Ishikawa (cell line): ENCODE data around the gene EHF.

ENCODE experiments used
- CEBPB ChIP-seq: IDR thresholded peaks from 2 replicates; pipeline ENCODE4 v1.6.1; 2012
- CREB1 ChIP-seq: IDR thresholded peaks from 2 replicates; pipeline ENCODE4 v1.6.1; 2012; ENCODE audit warnings: low read depth
- EGR1 ChIP-seq: IDR thresholded peaks from 2 replicates; pipeline ENCODE4 v1.6.1; 2012
- EP300 ChIP-seq: IDR thresholded peaks from 2 replicates; pipeline ENCODE4 v1.6.1; 2012; ENCODE audit warnings: borderline replicate concordance
- FOXM1 ChIP-seq: IDR thresholded peaks from 2 replicates; pipeline ENCODE4 v1.6.1; 2012; ENCODE audit warnings: low read depth, borderline replicate concordance
- NFIC ChIP-seq: IDR thresholded peaks from 2 replicates; pipeline ENCODE4 v1.6.1; 2012
- RAD21 ChIP-seq: IDR thresholded peaks from 2 replicates; pipeline ENCODE4 v1.6.1; 2012; ENCODE audit warnings: low read depth
- REST ChIP-seq: IDR thresholded peaks from 2 replicates; pipeline ENCODE4 v1.6.1; 2012; ENCODE audit warnings: low read depth, mild to moderate bottlenecking
- TAF1 ChIP-seq: IDR thresholded peaks from 2 replicates; pipeline ENCODE4 v1.6.1; 2012; ENCODE audit warnings: low read depth, mild to moderate bottlenecking
- TCF12 ChIP-seq: IDR thresholded peaks from 2 replicates; pipeline ENCODE4 v1.6.1; 2012; ENCODE audit warnings: low read depth
- TEAD4 ChIP-seq: IDR thresholded peaks from 2 replicates; pipeline ENCODE4 v1.6.1; 2012
- USF1 ChIP-seq: IDR thresholded peaks from 2 replicates; pipeline ENCODE4 v1.6.1; 2012
- YY1 ChIP-seq: IDR thresholded peaks from 2 replicates; pipeline ENCODE4 v1.6.1; 2012; ENCODE audit warnings: low read depth
- ZBTB7A ChIP-seq: IDR thresholded peaks from 2 replicates; pipeline ENCODE4 v1.6.1; 2012; ENCODE audit warnings: low read depth
- TF ChIP-seq, protein P1 (sequence below): IDR thresholded peaks from 2 replicates; pipeline ENCODE4 v1.6.1; 2012

The EHF gene

DNA sequence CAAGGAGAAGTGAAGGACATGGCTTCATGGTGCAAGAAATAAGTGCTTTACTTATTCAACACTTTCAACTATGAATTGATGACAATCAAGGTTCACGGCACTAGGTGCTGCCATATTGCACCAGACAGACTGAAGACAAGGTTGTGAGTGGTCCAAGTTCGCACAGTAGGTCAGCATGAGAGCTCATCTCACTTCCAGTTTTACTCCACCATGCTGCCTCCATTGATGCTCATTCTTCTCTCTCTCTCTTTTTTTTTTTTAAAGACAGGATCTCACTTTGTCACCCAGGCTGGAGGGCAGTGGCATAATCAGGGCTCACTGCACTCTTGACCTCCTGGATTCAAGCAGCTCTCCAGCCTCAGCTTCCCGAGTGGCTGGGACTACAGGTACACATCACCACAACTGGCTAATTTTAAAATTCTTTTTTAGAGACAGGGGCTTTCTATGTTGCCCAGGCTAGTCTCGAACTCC, 47.7 kb downstream of the EHF start:
- TF ChIP-seq EGR1 (no peak), USF1 (no peak)

- TF ChIP-seq TCF12 (no peak), YY1 (no peak), USF1 (no peak), TAF1 (no peak), FOXM1 (no peak), EP300 (no peak), RAD21 (no peak), NFIC (no peak), TEAD4 (no peak), ZBTB7A (no peak), CREB1 (no peak), CEBPB (no peak), REST (no peak), EGR1 (no peak)
- TF ChIP-seq, protein P1, sequence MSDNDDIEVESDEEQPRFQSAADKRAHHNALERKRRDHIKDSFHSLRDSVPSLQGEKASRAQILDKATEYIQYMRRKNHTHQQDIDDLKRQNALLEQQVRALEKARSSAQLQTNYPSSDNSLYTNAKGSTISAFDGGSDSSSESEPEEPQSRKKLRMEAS = no peak
Observed at GRCh38 chr11:34669458-34669857, 48.6 kb downstream of the EHF start.

DNA sequence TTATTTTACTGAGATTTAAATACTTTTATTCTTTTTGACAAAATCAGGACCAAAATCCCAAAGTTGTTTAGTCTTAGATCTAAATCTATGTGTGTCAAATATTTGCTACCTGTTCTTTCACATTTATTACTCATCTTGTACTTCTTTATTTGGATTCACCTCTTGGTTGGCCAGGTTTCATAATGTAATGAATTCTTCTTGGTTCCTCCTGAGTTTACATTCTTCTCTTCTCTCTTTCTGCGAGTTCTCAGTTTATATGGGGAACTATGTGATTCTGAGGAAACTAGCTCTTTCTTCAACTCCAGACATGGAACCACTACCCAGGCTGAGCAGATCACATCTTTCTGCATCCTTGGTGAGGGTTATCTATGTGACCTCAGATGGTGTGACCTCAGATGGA, 50.2 kb downstream of the EHF start:
- TF ChIP-seq EGR1 = no peak
- TF ChIP-seq USF1 = no peak
- no peak for TF ChIP-seq CREB1
- no peak for TF ChIP-seq TEAD4
- no peak for TF ChIP-seq NFIC
- TF ChIP-seq FOXM1 = no peak
- no peak for TF ChIP-seq EP300
- no peak for TF ChIP-seq YY1
- TF ChIP-seq, protein P1 = no peak
- TF ChIP-seq REST = no peak
- no peak for TF ChIP-seq ZBTB7A
- no peak for TF ChIP-seq TCF12
- no peak for TF ChIP-seq TAF1
- TF ChIP-seq CEBPB = no peak
- no peak for TF ChIP-seq RAD21

DNA sequence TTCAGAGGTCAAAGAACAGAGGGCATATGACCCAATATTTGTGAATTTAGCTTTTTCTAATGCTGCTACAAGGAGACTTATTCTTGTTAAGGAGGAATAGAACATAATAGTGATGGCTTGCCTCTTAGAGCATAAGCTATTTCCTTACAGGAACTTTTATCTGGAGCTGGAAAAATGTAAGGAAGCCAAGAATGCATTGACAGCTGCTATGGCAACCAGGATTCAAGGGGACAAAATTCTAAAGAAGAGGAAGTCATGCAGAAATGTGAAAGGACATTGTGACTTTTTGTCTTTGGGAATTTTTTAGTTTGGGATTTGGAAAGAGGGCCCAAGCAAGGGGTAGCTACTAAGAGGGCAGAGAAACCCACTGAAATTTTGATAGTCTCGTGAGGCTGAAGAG, 51.1 kb downstream of the EHF start:
- TF ChIP-seq NFIC (no peak), CEBPB (no peak), TEAD4 (no peak), FOXM1 (no peak), YY1 (no peak), RAD21 (no peak), TAF1 (no peak), CREB1 (no peak), EP300 (no peak), EGR1 (no peak), ZBTB7A (no peak)
- TF ChIP-seq, protein P1 = no peak

- no peak for TF ChIP-seq USF1
- no peak for TF ChIP-seq RAD21
- no peak for TF ChIP-seq ZBTB7A
- TF ChIP-seq CREB1 = no peak
- no peak for TF ChIP-seq EGR1
- no peak for TF ChIP-seq EP300
- no peak for TF ChIP-seq TCF12
- no peak for TF ChIP-seq REST
- no peak for TF ChIP-seq CEBPB
- TF ChIP-seq NFIC = no peak
- TF ChIP-seq, protein P1 = no peak
Observed at GRCh38 chr11:34674038-34674437, 53.1 kb downstream of the EHF start.
